GM19324 (cell line): ENCODE measurements around the gene SPATA4.

ENCODE experiments used
- ATAC-seq: cut with Tn5 transposase; IDR thresholded peaks from one replicate; pipeline ENCODE4 v1.9.1; 2021; ENCODE audit warnings: mild to moderate bottlenecking, moderate library complexity; ENCODE audit not compliant: unreplicated experiment, low FRiP score

SPATA4 gene

DNA sequence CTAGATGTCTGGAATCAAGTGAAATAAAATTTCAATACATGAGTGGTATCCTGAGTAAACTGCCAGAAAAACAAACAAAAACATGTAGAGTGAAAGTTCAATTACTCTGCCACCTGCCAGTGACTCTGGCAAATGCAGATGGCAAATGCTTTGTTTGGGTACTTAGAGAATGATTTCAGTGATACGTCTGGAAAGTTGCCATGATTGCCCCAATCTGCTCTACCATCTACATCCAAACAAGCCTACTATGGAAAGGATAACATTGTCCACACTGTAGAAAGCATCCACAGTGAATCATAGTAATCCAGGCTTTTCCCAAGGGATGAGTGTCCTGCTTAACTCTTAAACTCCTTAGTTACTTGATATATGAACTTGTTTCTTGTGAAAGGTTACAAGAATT is 3.4 kb downstream of the SPATA4 start:
- no peak for ATAC-seq

DNA sequence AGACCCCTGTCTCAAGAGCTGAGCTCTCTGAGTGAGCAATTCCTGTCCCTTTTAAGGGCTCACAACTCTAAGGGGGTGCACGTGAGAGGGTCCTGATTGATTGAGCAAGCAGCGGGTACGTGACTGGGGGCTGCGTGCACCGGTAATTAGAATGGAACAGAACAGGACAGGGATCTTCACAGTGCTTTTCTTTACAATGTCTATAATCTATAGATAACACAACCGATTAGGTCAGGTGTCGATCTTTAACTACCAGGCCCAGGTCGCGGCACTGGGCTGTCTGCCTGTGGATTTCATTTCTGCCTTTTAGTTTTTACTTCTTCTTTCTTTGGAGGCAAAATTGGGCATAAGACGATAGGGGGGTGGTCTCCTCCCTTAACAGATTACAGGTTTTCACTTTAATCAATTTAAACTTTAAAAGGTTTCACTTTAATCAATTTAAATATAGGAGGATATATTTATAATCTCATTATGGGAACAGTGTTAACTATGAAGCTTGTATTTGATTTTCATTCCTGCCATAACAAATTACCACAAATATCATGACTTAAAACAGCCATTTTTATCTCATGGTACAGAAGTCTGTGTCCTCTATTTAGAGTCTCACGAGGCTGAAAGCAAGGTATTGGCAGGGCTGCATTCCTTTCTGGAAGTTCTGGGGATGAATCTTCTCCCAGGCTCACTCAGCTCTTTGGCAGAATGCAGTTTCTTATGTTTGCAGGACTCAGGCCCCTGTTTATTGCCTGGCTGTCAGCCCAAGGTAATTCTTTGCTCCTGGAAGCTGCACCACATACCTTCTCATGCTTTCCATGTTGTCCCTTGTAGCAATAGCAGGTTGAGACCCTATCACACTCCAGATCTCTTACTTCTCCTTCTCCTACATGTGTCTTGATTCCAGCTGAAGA is 5.2 kb downstream of the SPATA4 start:
- no peak for ATAC-seq

DNA sequence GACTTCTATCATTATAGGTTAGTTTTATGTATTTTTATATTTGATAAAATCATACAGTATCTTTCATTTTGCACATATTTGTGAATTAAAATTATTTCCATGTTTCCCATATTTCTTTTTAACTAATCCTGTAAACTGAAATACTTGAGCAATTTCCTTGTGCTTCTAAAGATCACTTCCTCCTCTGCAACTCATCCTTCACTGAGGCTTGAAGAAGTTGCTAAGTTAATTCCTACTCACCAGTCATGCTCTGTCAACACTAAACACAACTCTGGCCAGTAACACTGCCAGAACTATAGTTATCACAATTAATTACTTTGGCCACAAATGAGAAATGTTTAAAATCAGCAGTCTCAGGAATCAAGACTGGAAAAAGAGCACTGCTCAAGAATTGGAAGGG is 6.7 kb downstream of the SPATA4 start:
- no peak for ATAC-seq

DNA sequence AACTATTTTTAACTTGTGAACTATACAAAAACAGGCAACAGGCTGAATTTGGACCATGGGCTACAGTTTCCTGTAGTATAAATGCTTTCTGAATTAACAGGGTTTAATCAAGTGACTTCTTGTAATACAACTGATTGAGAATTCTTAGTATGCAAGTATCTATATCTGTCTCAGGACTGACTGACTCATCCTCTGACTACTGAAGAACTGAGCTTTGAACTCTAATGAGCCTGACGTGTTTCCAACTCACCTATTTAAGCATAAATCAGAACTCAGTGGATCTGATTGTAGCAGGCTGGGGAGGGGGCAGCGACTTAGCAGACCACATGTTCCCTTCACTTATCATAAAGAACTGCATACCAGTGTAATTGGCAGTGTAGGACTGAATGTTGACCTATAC is 7.8 kb downstream of the SPATA4 start:
- no peak for ATAC-seq

DNA sequence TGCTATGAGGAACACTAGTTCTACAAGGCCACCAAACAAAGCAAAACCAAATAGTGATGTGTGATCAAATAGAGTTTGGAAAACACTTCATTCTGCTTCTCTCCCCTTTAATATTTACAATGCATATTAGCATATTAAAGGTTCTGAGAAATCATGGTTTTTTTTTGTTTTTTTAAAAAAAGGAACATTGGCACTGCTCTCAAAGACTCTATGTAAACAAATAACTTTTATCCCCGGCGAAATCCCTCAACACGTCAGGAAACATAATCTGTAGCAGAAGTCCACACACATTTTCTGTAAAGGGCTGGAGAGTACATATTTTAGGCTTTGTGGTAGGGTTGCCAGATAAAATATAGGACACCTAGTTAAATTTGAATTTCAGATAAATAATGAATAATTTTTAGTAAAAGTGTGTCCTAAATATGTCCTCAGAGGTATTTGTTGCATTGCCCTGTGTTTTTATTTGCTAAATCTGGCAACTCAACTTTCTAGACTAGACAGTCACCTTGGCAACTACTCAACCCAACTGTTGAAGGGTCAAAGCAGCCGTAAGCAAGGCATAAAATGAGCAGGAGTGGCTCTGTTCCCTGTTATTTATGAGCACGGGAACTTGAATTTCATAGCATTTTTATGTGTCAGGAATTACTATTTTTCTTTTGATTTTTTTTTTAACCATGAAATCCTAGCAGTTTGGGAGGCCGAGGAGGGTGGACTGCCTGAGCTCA is 8.6 kb downstream of the SPATA4 start:
- ATAC-seq: no peak

DNA sequence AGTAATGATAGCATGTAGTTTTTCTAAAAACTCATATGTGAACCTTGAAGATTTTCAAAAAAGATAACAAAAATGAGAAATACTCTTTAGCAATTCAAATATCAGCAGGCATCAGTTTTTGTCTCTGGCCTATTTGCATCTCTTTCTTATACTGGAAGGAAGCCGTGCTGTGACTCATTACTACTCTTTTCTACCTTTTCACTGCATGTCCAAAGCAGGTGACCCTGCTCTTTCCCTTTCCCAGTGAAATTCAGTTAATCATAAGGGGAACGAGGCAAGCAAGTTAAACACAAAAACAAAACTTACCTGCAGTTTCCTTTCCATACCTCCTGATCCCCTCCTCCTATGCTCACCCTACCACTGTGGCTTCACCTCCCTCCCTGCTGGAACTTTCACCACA is 9.3 kb downstream of the SPATA4 start:
- no peak for ATAC-seq

DNA sequence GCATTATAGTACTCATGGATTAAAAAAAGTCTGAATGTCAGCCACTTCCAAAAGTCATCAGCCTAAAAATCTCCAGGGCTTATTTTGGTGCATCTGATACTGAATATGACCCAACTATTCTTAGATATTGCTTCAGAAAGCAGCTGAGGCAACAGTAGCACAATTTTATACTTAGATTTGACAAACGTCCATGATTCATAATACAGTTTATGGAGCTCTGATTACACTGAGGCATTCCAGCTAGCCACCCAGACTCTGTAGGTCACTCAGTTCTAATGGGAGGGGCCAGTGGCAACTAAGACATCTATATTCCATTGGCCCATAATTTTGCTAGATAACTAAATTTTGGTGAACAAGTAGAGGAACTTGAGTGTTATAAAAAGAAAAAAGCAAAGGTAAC is 10.3 kb downstream of the SPATA4 start:
- no peak for ATAC-seq

DNA sequence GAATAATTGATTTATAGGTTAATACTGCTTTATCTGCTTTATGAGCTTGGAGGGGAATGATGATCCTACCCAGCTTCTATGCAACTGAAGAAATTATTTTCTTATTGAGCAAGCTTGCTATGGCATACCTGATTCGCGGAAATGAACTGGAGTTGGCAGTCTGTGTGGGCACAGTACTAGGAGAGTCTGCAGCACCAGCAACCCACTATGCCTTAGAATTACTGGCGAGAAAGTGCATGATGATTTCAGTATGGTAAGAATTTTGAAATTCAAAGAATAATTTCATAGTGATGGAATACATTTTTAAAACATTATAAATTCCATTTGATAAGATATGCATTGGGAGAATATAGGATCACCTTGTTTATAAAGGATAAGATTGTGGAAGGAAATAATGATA is 32.3 kb downstream of the SPATA4 start:
- ATAC-seq: no peak

DNA sequence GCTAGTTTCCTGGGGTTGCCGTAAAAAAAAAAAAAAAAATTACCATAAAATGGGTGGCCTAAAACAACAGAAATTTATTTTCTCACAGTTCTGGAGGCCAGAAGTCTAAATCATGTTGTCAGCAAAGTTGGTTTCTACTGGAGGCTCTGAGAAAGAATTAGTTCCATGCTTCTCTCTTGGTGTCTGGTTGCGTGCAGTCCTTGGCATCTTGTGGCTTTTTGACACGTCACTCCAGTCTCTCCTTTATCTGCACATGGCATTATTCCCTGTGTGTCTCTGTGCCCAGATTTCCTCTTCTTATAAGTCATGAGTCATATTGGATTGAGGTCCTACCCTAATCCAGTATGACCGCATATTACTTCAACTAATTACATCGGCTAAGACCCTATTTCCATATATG is 38.7 kb downstream of the SPATA4 start:
- ATAC-seq: no peak

DNA sequence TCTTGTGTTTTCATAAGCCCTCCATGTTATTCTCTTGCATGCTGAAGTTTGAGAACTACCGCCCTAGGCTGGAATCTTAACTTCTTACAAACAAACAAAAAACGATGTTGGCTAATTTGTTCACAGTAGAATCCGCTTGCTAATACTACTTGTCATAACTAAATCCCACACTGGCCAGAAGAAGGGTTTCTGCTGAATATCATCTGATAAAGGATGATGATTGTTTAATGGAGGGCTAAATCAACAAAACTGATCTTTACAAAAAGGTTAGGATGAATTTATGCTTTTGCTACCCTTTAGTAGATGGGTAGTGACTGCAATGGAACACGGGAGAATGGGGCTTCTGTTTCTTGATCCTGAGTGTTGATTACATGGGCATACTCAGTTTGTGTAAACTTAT is 42.3 kb downstream of the SPATA4 start:
- no peak for ATAC-seq

DNA sequence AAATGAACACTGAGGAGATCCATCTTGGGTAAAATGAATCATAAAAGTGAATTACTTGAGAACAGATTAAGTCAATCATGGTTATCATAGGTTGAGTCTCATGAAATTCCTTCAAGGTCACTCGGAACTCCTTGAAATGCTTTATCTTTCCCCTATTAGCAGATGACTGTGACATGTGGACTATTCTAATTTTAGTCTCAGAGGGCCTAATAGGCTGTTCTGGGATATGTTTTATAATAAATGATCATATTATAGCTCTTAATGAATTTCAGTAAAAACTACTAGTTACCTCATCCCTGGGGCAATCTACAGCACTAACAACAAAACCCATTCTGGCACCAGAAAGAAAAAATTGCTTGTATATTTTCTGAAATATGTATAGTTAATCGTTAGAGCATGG is 44.7 kb downstream of the SPATA4 start:
- ATAC-seq: no peak

DNA sequence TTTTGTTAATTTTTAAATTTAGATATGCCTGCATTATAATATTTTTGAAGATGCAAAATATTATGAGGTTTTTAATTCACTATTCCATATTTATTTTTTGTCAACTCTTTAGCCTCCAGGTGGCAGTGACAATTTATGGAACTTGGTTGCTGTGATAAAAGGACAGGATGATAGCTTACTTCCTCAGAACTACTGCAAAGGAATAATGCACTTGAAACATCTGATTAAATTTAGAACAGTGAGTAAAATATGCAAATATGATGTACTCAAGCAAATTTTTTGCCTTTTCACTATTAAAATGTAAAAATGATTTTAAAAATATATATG is 45.1 kb downstream of the SPATA4 start:
- ATAC-seq: no peak

DNA sequence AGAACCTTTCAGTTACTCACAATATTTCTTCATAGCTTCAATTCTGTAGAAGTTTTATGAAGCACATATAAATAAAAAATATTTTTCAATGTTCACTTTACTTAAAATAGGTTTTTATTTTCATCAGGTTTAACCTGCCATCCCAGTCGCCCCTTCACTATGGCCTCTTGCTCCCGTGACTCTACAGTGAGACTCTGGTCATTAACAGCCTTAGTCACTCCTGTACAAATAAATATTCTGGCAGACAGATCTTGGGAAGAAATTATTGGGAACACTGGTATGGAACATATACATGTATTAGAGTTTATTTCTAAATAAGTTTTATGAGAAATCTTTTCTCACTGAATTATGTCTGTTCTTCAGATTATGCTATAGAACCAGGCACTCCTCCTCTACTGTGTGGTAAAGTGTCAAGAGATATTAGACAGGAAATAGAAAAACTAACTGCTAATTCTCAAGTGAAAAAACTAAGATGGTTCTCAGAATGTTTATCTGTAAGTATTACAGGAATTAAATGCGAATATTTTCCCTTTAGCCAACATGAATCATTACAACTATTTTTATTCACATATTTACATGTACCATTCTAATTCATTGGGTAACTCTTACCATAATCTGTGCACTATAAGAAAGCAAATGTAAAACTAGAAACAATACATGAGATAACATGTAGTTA is 45.6 kb downstream of the SPATA4 start:
- no peak for ATAC-seq

DNA sequence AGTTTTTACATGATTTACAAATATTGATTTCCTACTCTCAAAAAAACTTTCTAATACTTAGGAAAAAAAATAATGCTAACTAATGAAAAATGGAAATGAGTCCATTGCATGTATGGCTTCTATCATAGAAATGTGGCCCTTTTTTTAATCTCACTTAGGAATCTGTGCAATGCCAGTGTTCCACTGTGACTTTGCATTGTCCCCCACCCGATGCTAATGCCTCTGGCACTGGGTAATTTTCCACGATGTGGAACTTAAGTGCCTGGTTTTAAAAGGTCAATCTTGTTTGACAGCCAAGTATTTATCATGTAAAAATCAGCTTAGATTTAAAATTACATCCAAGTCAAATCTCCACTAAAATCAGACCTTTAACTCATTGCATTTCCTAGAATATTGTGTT is 53.1 kb downstream of the SPATA4 start:
- ATAC-seq: no peak

DNA sequence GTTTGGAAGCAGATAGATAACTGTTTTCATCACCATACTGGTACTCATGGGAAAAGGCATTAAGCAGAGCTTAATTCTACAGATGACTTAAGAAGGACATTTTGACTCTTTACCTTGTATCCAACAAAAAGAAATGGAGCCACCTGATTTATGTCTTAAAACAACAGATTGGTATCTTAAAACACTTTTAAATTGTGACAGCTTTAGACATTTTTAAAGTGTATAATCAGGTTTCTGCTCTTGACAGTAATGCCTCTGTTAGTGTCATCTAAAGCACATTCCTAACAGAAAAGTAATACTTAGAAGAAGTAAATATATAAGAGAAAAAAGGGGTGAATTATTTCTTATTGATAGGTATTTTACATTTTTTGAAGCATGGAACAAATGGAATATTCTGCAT is 55.9 kb downstream of the SPATA4 start:
- ATAC-seq: no peak

DNA sequence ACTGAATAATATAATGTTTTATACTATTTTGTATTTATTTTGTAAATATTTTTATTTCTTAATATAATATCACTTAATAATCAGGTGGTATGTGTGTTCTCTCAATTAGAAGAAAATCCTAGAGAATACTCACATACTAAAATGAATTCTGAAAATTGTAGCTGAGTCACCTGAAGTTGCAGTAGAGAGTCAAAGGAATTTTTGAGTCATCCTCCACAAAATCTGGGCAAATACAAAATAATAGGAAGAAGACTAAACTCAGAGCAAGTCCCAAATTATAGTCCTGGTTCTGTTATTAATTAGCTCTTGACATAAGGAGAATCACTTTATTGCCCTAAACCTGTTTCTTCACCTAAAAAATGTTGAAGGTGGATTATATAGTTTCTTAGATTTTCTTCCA is 57.8 kb downstream of the SPATA4 start:
- no peak for ATAC-seq

DNA sequence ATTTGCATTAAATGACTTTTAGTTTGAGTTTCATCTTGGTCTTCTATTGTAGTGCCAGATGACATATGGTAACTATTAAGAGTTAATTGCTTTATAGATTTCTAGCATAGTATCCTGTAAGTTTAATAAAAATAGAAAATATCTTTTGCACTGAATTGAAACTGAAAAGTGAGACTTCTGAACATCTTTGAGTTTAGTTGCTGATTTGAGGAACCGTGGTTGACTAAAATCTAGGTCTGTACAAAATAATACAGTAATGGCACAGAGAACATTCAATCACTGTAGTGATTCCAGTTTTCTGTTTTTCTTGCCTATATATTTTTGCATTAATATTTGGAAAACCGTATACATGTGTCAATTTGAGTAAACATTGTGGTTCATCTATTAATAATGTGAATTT is 60.7 kb downstream of the SPATA4 start:
- ATAC-seq: no peak
